CD1c-positive myeloid dendritic cell (primary cell): ENCODE results near the gene KNDC1.
"Not testable (repeated sequence)": the region's sequence is repeated elsewhere in the genome, so short reads cannot be mapped to it uniquely, and the experiment has no call there.

Experiments
- DNase-seq: peaks from one replicate; pipeline ENCODE4 v3.0.0-alpha.2; 2016; ENCODE audit errors: extremely low spot score

Gene KNDC1, protein sequence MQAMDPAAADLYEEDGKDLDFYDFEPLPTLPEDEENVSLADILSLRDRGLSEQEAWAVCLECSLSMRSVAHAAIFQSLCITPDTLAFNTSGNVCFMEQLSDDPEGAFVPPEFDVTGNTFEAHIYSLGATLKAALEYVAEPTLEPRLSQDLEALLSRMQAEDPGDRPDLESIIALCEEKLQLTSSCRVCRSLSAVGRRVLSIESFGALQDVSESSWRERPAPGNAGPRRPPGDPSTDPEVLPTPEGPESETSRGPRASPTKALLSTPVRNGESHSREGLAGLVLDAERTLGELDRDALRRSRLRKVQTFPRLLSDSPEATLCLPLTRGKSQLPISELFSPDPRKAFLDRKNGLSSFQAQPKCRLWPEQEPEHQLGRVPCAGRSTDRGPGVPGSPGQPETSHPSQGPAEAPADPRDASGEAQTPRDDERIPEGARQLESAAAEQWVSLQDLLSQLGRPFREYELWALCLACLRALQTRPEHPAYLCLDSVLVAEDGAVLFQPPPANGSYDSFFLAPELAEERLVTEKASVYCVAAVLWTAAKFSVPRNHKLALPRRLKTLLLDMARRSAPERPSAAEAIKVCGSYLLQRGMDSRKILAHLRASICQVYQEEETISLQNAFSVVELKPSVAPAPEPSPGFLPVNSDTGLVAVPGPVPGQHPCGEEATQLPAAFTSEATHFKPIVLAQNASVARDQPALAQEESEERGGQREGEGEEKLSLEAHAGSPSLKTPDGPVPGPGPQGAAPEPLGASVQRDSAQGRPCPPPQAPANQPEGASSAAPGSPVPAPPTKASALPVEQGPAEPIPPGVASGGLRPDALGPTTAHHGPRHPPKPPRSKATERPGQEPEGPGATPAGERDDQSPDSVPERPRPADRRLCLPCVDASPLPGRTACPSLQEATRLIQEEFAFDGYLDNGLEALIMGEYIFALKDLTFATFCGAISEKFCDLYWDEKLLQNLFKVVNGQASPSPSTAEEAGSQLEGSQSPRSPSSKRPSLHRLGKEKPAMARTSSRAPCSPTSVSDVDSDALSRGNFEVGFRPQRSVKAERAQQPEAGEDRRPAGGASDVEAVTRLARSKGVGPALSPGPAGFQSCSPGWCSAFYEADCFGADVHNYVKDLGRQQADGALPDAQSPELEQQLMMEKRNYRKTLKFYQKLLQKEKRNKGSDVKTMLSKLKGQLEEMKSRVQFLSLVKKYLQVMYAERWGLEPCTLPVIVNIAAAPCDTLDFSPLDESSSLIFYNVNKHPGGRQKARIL (N-terminal part only)

DNA sequence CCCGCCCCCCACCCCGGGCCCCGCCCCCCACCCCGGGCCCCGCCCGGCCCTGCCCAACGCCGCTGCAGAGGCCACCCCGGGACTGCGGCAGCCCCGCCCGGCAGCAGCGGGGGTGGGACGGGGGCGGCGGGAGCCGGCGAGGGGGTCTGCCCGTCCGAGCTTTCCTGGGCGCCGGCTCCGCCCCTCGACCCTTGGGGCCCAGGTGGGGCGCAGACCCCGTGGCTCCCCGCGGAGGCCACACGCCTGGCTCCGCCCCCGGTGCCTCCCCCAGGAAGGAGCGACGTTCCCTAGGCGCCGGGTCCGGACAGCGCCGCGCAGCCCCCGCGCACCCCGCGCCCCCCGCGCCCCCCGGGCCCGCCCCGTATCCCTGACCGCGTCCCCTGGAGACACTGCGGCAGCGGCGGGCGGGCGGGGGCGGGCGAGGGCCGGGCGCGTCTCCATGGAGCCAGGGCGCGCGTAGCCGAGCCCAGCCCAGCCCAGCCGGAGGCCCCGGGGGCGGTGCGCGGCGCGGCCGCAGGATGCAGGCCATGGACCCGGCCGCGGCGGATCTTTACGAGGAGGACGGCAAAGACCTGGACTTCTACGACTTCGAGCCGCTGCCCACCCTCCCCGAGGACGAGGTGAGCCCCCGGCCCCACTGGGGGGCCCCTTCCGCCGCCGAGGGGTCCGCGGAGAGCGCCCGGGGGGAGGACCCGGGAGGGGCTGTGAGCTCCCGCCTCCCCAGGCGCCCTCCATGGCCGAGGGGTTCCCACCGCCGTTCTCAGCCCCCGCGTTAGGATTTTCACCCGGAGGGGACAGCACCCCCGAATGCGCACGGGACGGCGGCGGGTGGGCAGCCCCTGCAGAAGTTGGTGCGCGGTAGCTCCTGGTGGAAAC, at the start of gene KNDC1:
TSS of gene KNDC1 (plus strand) at position 270 of the 876 bp plus-strand sequence. CDS start at position 519, 249 bp downstream.
- peak; percentile 24 for DNase-seq

DNA sequence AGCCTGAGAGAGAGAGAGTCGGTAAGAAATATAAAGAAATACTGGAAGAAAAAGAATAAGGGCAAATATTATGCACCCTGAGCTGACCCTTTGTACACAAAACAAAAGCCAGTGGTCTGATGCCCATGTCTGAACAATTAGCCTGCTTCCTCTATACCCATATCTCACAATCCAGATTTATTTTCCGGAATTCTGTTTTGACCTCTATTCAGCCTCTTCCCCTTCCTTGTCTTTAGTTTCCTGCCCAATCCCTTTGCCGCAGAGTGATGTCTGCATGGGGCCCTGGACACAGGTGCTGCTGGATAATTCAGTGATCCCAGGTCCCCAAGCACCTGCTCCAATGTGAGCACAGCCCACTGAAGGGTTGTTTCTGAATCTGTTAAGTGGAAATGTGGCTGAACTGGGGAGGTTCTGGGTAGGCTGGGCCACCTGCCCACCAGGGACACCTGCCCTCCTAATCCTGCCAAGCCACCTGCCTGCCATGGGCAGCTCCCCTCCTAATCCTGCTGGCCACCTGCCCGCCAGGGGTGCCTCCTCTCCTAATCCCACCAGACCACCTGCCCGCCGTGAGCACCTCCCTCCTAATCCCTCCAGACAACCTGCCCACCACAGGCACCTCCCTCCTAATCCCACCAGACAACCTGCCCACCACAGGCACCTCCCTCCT, 49.3 kb upstream of the KNDC1 start:
- no peak for DNase-seq

DNA sequence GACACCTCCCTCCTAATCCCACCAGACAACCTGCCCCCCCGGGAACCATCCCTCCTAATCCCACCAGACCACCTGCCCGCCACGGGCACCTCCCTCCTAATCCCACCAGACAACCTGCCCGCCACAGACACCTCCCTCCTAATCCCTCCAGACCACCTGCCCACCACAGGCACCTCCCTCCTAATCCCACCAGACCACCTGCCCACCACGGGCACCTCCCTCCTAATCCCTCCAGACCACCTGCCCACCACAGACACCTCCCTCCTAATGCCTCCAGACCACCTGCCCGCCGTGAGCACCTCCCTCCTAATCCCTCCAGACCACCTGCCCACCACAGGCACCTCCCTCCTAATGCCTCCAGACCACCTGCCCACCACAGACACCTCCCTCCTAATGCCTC, 48.4 kb upstream of the KNDC1 start:
- DNase-seq, result not testable (repeated sequence)

DNA sequence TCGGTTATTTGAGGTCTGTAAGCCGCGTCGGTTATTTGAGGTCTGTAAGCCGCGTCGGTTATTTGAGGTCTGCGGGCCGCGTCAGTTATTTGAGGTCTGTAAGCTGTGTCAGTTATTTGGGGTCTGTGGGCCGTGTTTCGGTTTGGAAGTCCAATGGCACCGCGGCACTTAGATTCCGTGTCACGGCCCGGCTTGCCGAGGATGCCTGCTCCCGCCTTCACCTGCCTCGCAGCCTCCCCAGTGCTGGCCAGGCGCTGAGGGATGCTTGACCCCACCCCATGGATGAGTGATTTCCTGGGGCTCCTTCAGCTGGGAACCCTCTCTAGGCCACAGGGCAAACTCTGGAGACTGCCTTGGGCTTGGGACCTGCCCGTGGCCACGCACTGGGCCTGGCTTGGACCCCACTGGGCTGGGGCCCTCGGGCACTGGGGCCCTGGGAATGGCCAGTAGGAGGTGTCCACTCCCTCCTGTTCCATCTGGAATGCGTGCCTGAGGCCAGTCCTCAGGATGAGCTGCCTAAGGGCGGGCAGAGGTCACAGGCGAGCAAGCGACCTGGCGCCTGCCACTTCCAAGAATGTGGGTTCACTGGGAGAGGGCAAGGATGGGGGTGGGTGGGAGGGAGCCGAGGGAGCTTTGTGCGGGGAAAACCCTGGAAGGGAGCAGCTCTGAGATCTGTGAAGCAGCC, 46.7 kb upstream of the KNDC1 start:
- DNase-seq, result no peak

DNA sequence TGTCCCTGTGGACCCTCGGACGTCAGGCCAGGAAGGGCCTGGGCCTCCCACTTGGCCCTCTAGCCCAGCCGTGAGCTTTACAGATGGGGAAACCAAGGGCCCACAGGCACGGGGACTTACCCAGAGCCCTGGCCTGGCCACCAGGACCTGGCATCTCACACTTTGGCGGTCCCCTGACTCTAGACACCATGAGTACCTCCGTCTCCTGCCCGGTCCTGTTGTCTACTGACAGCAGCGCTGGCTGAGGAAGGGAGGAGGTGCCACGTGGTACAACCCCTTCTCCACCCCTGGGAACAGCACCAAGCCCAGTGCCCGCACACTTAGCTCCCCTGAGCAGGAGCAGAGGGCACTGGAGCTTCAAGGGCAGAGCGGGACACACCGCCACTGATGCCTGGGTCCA, 46.2 kb upstream of the KNDC1 start:
- DNase-seq, result no peak

DNA sequence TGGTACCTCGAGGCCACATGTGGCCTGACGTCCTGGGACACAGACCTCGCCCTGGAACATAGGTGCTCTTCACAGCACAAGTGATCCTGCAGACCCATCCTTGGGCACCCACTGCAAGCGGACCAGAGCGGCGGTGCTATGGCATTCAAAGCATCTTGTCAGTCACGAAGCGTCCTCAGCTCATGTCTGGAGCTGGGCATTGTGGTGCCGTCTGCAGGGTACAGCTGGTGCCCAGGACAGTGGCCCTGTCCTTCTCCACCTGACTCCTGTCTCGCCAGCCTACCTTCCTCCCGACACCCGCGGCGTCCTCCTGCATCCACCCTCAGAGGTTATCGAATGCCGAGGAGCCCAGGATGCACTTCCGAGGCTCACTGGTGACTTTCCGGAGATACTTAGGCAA, 45.8 kb upstream of the KNDC1 start:
- DNase-seq, result no peak

DNA sequence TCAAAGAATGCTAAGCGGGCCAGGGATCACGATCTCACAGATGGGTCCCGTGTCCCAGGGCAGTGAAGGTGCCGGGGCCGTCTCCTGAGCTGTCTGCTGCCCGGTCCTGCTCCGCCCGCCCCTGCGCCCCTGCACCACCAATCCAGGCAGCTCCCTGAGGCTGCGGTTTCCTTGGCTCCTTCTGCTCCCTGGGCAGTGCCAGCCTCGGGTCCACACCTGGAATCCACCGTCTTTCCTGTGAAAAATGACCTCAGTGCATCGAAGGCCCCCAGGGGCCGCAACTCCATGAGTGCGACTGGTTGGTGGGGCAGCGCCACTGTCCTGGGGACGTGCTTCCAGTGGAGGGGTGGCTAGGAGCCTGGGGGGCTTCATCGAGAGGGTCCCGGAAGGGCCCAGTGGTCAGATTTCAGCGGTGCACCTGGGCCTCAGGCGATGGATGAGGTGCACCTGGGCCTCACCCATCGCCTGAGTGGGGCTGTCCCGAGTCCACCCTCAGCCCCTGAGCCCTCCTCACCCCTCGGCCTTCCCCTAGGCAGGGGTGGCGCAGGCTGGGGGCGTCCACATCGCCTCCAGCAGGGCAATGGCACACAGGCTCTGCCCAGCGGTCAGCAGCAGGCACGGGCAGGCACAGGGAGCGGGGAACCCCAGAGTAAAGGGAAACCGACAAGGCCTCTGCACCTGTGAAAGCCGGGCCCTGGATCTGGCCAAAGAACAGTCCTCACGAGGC, 45.1 kb upstream of the KNDC1 start:
- no peak for DNase-seq

DNA sequence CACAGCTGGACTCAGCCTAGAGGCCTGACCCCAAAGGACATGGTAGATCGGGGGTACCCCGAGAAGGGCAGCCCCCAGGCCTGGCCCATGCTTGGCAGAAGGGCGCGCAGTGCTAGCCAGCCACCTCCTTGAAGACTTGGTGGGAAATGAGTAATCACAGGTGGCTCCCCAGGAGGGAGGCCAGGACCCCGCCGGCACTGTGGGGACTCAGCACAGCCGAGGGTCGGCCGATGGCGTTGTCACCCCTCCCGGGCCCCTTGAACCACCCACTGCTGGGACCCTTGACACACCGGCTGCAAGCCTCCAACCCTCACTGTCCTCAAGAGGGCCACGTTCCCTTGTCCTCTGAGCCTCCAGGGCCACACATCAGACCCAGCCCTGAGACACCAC, 44.6 kb upstream of the KNDC1 start:
- no peak for DNase-seq

DNA sequence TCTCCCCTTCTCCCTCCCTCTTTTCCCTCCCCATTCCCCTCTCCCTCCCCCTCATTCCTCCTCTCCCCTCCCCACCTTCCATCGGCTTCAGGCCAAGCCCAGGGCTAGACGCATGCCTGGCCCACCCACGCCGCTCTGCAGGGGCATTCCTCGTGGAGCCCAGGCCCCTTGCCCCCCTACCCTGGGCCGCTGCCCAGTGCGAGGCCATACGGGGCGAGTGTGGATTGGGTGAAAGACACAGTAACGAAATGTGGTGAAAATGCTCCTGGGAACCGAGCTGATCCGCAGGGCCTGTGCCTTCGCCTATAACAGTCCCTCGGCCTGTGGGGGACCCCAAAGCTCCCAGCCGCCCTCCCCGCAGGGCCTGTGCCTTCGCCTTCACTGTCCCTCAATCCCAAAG, 44.0 kb upstream of the KNDC1 start:
- no peak for DNase-seq

DNA sequence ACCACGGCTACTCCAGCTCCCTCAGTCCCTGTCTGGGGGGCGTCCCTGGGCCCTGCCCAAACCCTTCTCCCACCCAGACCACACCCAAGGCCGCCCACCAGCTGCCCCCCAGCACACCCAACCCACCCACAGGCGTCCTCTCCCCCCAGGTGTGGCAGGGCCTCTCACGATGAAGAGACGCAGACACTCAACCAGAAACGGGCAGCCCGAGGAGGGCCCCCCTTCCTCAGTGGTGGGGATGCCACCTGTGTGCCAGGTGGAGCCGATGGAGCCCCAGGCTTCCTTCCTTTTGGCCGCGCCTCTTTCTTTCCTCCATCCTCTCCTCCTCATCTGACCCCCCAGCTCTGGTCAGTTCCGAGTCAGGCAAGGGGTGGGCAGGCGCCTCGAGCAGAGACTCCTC, 43.6 kb upstream of the KNDC1 start:
- DNase-seq, result no peak

DNA sequence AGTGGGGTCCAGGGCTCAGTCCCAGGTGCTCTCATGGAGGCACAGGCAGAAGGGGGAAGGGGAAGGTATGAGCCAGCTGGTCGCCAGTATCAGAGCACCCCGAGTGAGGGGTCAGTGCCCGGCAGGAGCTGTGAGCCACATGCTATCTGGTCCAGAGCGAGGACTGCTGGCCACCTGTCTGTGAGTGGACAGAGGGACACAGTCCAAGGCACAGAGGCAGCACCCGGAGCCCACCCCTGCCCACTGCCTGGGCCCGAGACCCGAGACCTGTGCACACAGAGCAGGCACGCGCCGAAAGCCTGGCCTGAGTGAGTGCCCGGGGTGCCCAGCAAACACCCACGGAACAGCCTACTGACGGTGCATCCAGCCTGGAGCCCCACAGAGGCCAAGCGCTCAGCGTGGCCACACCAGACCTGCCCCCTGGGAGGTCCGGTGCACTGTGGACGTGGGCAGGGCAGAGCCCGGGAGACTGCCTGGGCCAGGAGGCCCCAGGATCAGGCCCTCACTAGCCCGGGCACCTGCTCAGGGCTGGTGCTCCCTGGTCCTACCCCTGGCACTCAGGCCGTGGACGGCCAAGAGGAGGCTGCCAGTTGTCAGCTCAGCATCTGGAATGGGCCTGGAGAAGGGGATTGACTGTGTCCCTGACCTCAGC, 42.9 kb upstream of the KNDC1 start:
- no peak for DNase-seq

DNA sequence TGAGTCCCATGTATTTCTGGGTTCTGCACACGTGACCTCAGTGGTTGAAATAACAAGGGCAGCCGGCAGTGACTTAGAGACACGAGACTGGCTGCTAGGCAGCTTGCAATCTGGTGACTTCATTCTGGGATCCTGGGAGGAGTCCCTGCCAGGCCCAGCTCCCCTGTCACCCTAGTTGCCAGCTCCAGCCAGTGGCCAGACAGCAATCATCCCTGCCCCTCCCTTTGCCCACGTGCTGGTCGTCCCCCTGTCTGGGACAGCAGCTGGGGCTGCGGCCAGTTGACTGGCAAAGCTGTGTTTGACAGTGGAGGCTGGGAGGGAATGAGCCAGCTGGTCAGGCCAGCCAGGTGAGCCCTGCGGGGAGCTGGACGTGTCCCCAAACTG, 42.3 kb upstream of the KNDC1 start:
- no peak for DNase-seq

DNA sequence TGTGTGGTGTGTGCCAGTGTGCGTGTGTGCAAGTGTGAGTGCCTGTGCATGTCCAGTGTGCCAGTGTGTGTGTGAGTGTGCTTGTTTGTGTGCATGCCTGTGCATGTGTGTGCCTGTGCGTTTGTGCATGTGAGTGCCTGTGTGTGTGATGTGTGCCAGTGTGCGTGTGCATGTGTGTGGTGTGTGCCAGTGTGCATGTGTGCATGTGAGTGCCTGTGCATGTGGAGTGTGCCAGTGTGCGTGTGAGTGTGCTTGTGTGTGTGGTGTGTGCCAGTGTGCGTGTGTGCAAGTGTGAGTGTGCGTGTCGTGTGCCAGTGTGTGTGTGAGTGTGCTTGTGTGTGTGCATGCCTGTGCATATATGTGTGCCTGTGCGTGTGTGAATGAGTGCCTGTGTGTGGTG, 38.5 kb upstream of the KNDC1 start:
- DNase-seq, result no peak

DNA sequence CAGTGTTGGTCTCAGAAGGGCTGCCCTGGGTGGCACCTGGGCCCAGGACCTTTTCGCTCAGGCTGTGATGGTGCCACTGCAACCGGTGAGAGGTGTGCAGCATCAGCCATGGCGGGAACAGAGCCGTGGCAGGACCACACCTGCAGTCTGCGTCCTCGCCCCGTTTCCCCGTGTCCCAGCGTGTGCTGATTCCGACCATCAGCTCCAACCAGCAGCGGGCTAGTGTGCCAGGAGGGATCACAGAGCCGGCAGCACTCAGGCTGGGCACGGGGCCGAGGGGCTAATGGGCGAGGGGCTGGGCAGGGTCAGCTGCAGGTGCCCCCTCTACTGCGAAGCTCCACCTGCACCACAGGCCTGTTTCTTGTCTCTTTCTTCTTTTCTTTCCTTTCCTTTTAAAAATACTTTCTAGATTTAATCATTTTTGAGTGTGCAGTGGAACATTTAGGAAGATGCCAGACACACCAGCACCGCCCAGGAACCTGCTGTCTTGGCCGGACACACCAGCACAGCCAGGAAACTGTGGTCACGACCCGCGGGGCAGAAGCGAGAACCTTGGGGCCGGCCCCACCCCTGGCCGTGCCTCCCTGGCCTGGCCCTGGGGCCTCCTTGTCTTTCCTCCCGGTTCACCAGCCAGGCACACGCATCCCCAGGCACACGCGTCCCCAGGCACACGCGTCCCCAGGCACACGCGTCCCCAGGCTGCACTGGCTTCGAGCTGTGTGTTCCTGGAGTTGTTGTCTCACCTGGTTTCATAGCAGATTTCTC, 37.7 kb upstream of the KNDC1 start:
- DNase-seq, result no peak

DNA sequence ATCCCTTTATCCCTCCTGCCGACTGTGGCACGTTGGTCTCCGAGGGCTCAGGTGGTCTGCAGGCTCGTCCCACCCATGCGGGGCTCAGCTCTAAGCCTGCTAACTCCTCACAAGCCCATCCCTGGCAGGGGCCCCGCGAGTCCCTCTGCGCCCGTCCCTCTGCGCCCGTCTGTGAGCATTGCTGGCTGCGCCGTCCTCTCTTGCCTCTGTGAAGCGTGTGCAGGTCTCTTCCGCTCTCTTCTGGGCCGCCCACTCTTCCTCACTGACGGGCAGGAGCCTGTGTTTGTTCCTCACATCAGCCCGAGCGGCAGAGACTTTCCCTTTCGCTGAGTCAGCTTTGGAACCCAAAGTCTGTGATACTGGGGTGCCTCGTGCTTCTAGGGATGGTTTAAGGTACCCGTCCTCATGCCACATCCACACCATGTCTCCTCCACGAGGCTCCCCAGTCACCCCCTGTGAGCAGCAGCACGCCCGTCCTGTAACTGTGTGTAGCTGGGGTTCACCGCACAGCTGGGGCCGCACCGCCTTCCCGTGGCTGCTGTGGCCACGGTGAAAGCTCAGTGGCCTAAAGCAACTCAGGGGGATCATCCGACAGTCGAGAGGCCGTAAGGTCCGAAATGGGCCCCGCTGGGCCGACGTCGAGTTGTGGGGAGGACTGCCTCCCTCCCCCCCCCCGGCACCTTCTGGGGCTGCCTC, 36.8 kb upstream of the KNDC1 start:
- DNase-seq, result peak; percentile 14

DNA sequence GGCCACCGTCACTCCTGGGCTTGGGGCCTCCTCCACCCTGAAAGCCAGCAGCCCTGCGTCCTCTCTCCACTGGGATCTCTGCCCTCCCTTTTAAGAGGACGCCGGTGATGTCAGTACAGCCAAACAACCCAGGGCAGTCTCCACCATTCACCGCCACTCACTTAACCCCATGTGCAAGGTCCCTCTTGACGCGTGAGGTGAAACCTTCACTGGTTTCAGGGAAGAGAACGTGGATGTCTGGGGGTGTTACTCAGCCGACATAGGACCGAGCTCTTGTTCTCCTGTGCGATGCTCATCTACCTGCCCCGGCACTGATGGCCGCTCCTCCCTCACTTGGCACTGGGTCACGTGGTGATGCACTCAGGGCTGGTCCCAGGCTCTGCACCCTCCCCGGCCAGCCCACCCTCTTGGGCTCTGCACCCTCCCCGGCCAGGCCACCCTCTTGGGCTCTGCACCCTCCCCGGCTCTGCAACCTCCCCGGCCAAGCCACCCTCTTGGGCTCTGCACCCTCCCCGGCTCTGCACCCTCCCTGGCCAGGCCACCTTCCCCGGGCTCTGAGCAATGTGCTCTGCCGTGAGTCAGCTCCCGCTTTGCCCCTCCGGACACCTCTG, 36.2 kb upstream of the KNDC1 start:
- DNase-seq, result no peak
